ENCODE data around the gene IL1A.

DNA sequence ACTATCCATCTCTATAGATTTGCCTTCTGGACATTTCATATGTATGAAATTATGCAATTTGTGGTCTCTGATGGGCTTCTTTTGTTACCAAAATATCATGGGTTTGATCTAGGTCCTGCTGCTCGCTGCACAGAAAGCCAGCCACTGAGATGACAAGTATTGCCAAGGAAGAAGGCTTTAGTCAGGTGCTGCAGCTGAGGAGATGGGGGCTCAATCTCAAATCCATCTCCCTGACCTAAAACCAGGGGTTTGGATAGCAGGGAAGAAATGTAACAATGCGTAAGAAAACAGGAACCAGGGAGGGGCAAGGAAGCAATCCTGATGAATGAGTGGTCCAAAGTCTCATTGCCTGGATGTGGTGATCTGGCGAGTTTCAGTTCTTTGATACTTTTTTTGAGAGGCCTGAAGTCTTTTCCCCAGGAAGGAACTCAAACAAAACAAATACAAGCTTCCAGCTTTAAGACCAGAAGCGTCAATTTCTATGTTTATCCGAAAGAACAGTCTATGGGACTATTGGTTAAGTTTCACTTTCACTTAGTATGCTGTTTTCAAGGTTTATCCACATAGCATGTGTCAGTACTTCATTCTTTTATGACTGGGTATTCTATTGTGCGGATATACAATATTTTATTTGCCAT is 16.5 kb downstream of the IL1A start:
- TF ChIP-seq, protein P1, sequence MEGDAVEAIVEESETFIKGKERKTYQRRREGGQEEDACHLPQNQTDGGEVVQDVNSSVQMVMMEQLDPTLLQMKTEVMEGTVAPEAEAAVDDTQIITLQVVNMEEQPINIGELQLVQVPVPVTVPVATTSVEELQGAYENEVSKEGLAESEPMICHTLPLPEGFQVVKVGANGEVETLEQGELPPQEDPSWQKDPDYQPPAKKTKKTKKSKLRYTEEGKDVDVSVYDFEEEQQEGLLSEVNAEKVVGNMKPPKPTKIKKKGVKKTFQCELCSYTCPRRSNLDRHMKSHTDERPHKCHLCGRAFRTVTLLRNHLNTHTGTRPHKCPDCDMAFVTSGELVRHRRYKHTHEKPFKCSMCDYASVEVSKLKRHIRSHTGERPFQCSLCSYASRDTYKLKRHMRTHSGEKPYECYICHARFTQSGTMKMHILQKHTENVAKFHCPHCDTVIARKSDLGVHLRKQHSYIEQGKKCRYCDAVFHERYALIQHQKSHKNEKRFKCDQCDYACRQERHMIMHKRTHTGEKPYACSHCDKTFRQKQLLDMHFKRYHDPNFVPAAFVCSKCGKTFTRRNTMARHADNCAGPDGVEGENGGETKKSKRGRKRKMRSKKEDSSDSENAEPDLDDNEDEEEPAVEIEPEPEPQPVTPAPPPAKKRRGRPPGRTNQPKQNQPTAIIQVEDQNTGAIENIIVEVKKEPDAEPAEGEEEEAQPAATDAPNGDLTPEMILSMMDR (IDR thresholded peaks at IDR 0.05; ENCODE audit: poor library complexity): no peak
- TF ChIP-seq EZH2 (IDR thresholded peaks at IDR 0.05; ENCODE audit: borderline replicate concordance) (no peak), EZH2phosphoT487 (IDR thresholded peaks at IDR 0.05; ENCODE audit: low read depth, severe bottlenecking, unreplicated experiment) (no peak)
